ENCODE measurements around the gene CEP128.

GRCh38 chr14:80780500-80780899 lies 161.0 kb downstream of the CEP128 start:
- TF ChIP-seq CTCF (IDR thresholded peaks at IDR 0.05) (no peak), POLR2A (IDR thresholded peaks at IDR 0.05) (no peak)

All from uterus (tissue), 2 donors.